Measurements from ENCODE around the gene FBXO38.

Gene FBXO38

DNA sequence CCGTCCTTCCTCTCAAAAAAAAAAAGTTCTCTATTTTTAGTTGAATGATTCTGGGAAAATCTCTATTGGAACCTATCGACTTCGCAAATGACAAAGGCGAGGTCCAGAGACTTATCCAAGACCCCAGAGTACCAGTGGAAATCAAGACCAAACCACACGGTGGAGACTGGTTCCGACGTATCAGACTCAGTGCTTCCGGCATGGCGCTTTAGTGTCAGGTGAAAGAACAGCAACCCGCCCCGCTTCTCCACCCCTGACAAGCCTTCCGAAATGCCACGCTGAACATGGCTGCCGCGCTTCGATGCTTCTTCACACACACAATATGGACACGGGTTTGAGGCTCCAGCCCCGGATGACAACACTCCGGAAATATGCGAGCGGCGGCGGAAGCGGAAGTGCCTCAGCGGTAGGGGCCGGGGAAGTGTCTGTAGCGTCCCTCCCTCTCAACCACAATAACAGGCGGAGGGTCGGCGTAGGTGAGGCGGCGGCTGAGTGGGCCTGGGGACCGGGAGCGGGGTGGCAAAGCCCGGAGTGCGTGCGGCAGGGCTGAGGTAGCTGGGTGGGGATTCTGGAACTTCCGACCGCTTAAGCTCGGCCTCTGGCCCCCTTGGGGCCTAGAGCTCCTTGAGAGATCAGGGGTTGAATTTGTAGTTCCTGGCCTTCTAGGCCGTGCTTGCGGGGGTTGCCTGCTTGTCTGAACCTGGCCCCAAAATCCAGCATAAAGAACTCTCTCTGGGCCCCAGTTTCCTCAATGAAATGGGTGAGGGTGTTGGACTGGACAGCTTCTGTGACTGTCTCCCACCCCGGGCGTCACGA, at the start of gene FBXO38:
Gene FBXO38 (plus strand): TSS at position 395 of the 816 bp plus-strand sequence. CDS start 10,819 bp downstream, outside the sequence.
- peak within 1 kb of the TSS; percentile 94 for H3K4me3 ChIP-seq (ENCODE audit: control insufficient read depth, low read depth, low read length)
- DNase-seq (ENCODE audit: low read depth): peak; percentile 93
- TF ChIP-seq, protein P1, sequence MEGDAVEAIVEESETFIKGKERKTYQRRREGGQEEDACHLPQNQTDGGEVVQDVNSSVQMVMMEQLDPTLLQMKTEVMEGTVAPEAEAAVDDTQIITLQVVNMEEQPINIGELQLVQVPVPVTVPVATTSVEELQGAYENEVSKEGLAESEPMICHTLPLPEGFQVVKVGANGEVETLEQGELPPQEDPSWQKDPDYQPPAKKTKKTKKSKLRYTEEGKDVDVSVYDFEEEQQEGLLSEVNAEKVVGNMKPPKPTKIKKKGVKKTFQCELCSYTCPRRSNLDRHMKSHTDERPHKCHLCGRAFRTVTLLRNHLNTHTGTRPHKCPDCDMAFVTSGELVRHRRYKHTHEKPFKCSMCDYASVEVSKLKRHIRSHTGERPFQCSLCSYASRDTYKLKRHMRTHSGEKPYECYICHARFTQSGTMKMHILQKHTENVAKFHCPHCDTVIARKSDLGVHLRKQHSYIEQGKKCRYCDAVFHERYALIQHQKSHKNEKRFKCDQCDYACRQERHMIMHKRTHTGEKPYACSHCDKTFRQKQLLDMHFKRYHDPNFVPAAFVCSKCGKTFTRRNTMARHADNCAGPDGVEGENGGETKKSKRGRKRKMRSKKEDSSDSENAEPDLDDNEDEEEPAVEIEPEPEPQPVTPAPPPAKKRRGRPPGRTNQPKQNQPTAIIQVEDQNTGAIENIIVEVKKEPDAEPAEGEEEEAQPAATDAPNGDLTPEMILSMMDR (conservative IDR thresholded peaks at IDR 0.05; ENCODE audit: control insufficient read depth, insufficient read depth, low read depth, low read length): no peak

GRCh38 chr5:148335259-148335658, 48.5 kb upstream of the FBXO38 start, which contains the start of gene SPINK9:
TSS of gene SPINK9 (plus strand) at chr5:148335559. CDS start at chr5:148335614, 55 bp downstream.
- TF ChIP-seq, protein P1 (conservative IDR thresholded peaks at IDR 0.05; ENCODE audit: control insufficient read depth, insufficient read depth, low read depth, low read length): no peak
- DNase-seq (ENCODE audit: low read depth): no peak
- H3K4me3 ChIP-seq (ENCODE audit: control insufficient read depth, low read depth, low read length): no peak within 1 kb of the TSS

GRCh38 chr5:148336704-148337435, 46.9 kb upstream of the FBXO38 start:
- TF ChIP-seq, protein P1 (conservative IDR thresholded peaks at IDR 0.05; ENCODE audit: control insufficient read depth, insufficient read depth, low read depth, low read length): no peak
- no peak for DNase-seq (ENCODE audit: low read depth)
- no peak overlapping the region for H3K4me3 ChIP-seq (ENCODE audit: control insufficient read depth, low read depth, low read length)

GRCh38 chr5:148342371-148343045, 41.2 kb upstream of the FBXO38 start:
- DNase-seq (ENCODE audit: low read depth): no peak
- TF ChIP-seq, protein P1 (conservative IDR thresholded peaks at IDR 0.05; ENCODE audit: control insufficient read depth, insufficient read depth, low read depth, low read length): no peak
- H3K4me3 ChIP-seq (ENCODE audit: control insufficient read depth, low read depth, low read length): no peak overlapping the region

DNA sequence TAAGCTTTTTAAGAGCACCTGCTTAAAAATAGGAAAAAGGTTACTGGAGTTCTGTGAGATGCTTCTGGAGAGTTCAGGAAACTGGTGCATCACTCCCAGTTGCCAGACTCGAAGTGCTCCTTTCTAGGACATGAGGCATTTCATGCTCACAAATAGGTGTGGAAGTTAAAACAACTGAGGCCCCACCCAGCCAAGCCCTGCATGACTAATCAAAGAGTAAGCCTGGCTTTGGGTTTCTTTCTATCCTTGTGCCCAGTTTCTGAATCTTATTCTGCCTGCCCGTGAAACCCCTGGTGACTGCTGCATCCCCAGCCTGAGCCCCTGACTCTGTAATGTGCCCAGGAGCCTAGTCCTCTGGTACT, 40.7 kb upstream of the FBXO38 start:
- peak; percentile 2 for DNase-seq (ENCODE audit: low read depth)
- TF ChIP-seq, protein P1 (conservative IDR thresholded peaks at IDR 0.05; ENCODE audit: control insufficient read depth, insufficient read depth, low read depth, low read length): no peak
- H3K4me3 ChIP-seq (ENCODE audit: control insufficient read depth, low read depth, low read length): no peak overlapping the region

Measured in fibroblast of mammary gland (primary cell).